Neural progenitor cell (in vitro differentiated cells): Measurements from ENCODE around the gene SLX1B. TPM values are rescaled to one million over a fixed set of nuclear protein-coding genes. Genes with fewer than 3 reads are reported as not detected.
"Not testable (repeated sequence)": the region's sequence is repeated elsewhere in the genome, so short reads cannot be mapped to it uniquely, and the experiment has no call there.

ENCODE experiments used
- DNase-seq: peaks from one replicate; pipeline ENCODE4 v3.0.0-alpha.2; 2016; ENCODE audit warnings: low spot score
- H2AFZ ChIP-seq: fragments of 200-600 bp; sonication (generic); replicated peaks from 2 replicates; pipeline ENCODE4 v1.6.1; 2016; ENCODE audit warnings: antibody characterized with exemption
- H3F3A ChIP-seq: fragments of 200-600 bp; sonication (generic); 2 replicates; pipeline ENCODE4 v1.6.1; 2016; ENCODE audit warnings: antibody characterized with exemption, low read depth
- H3K27ac ChIP-seq: fragments of 200-600 bp; sonication (generic); 2 replicates; pipeline ENCODE4 v1.5.1; 2016; ENCODE audit warnings: mild to moderate bottlenecking
- H3K27me3 ChIP-seq: fragments of 200-600 bp; sonication (generic); 2 replicates; pipeline ENCODE4 v1.6.1; 2016; ENCODE audit warnings: mild to moderate bottlenecking, moderate library complexity
- H3K36me3 ChIP-seq: fragments of 200-600 bp; sonication (generic); 2 replicates; pipeline ENCODE4 v1.5.1; 2016
- H3K4me1 ChIP-seq: fragments of 200-600 bp; sonication (generic); 2 replicates; pipeline ENCODE4 v1.6.1; 2016; ENCODE audit warnings: mixed run types
- H3K4me2 ChIP-seq: fragments of 200-600 bp; sonication (generic); 2 replicates; pipeline ENCODE4 v1.6.1; 2016
- H3K4me3 ChIP-seq: fragments of 200-600 bp; sonication (generic); 2 replicates; pipeline ENCODE4 v1.5.1; 2016
- H3K79me2 ChIP-seq: fragments of 200-600 bp; sonication (generic); 2 replicates; pipeline ENCODE4 v1.6.1; 2016; ENCODE audit warnings: low read depth
- H3K9ac ChIP-seq: fragments of 200-600 bp; sonication (generic); 2 replicates; pipeline ENCODE4 v1.6.1; 2016
- H3K9me3 ChIP-seq: fragments of 200-600 bp; sonication (generic); 2 replicates; pipeline ENCODE4 v1.5.1; 2016; ENCODE audit warnings: low read depth
- H4K20me1 ChIP-seq: fragments of 200-600 bp; sonication (generic); 2 replicates; pipeline ENCODE4 v1.6.1; 2016; ENCODE audit warnings: low read depth
- H3K27ac Mint-ChIP-seq: 3 replicates; pipeline ENCODE4 v1.8.0; 2021; ENCODE audit warnings: mixed read lengths
- H3K27me3 Mint-ChIP-seq: 2 replicates; pipeline ENCODE4 v1.8.0; 2022; ENCODE audit warnings: low read depth, mild to moderate bottlenecking, inconsistent platforms, moderate library complexity, mixed read lengths; ENCODE audit not compliant: insufficient read depth
- H3K36me3 Mint-ChIP-seq: 3 replicates; pipeline ENCODE4 v1.8.0; 2021; ENCODE audit warnings: mixed read lengths
- H3K4me1 Mint-ChIP-seq: 3 replicates; pipeline ENCODE4 v1.8.0; 2021; ENCODE audit warnings: mixed read lengths
- H3K4me3 Mint-ChIP-seq: 3 replicates; pipeline ENCODE4 v1.8.0; 2021; ENCODE audit warnings: mild to moderate bottlenecking, moderate library complexity, mixed read lengths
- H3K9me3 Mint-ChIP-seq: 3 replicates; pipeline ENCODE4 v1.8.0; 2020; ENCODE audit warnings: mixed read lengths
- total RNA-seq: library from RNA; depleted of rRNA; stranded (reverse); fragments of >200 nt; gene quantifications from 2 replicates; pipeline ENCODE4 v1.2.3, GENCODE V29; 2015; ENCODE audit warnings: low replicate concordance

SLX1B gene
- 3.9 and 37.1 TPM in 2 replicates for total RNA-seq

DNA sequence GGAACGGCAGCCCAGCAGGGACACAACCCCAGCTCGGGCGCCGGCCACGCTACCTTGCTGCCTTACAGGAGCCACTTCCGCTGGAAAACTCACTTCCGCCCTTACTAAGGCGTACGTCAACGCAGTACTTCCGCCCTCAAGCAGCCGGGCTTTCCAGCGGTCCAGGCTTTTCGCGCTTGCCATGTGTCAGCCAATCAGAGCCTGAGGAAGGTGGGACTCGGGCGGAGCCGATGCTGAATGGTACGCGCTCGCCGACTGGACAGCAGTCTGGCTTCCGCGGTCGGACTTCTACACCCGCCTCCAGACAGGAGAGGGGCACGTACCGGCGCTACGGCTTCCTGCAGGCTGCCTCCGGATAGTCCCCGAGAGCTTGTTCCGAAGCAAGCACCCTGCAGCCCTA lies at the start of gene SLX1B, which contains the start of gene BOLA2:
SLX1B (plus strand) TSS at position 265 of the 400 bp plus-strand sequence.
BOLA2 (minus strand) TSS at position 83 of the 400 bp plus-strand sequence. CDS start 98 bp downstream, outside the sequence.
- H3K9me3 Mint-ChIP-seq, H3K4me3 Mint-ChIP-seq, H3K27ac ChIP-seq, H3K36me3 Mint-ChIP-seq, H3K4me1 Mint-ChIP-seq, DNase-seq, H3K27me3 Mint-ChIP-seq, H3K4me1 ChIP-seq, H3K36me3 ChIP-seq, H3K4me2 ChIP-seq, H3K9me3 ChIP-seq, H3K27me3 ChIP-seq, H3K4me3 ChIP-seq, H4K20me1 ChIP-seq, H3K9ac ChIP-seq, H3F3A ChIP-seq, H2AFZ ChIP-seq, H3K79me2 ChIP-seq, H3K27ac Mint-ChIP-seq: not testable (repeated sequence)

DNA sequence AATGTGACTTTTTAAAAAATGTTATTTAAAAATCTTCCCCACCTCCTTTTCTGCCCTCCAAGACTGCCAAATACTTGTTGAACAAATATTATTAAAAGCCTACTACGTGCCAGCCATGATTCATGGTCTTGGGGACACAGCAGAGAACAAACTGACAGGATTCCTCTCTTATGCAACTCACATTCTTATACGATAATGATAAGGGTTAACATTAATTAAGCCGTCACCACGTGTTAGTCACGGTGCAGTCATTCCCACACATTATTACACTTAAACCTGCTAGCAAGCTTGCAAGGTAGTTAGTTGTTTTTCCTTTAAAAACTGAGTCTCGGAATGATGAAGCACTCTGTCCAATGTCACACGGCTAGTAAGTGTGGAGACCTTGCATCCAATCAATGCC lies 49.1 kb upstream of the SLX1B start:
- not testable (repeated sequence) for H3K27me3 ChIP-seq, H3K36me3 ChIP-seq, H3K27ac Mint-ChIP-seq, H3K4me3 Mint-ChIP-seq, H3K9me3 ChIP-seq, H3K9ac ChIP-seq, H3K9me3 Mint-ChIP-seq, H3K4me1 ChIP-seq, H3K4me3 ChIP-seq, H3K36me3 Mint-ChIP-seq, H3F3A ChIP-seq, H3K27ac ChIP-seq, H4K20me1 ChIP-seq, DNase-seq, H3K27me3 Mint-ChIP-seq, H3K4me1 Mint-ChIP-seq, H2AFZ ChIP-seq, H3K4me2 ChIP-seq, H3K79me2 ChIP-seq

DNA sequence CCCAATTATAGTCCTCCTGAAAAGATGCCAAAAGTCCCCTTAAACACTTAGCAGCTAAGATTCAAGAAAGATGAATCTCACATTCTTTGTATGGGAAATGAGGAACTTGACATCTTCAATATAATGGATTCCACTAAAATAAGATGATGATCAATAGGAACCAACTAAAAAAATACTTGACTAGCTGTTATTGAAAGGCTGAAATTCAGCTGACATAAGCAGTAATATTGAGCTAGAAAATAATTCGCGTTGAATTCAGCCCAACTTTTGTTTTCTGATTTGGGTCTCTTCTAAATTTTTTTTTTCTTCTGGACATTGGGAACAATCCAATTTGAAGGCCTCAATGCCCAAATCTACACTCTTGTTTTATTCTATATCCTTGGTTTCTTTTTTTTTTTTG lies 30.7 kb upstream of the SLX1B start:
- H3K27ac Mint-ChIP-seq, H3K27me3 Mint-ChIP-seq, H3K79me2 ChIP-seq, H3K4me1 Mint-ChIP-seq, H4K20me1 ChIP-seq, H3K4me3 Mint-ChIP-seq, H3K9me3 ChIP-seq, H3F3A ChIP-seq, H3K36me3 Mint-ChIP-seq, H3K4me3 ChIP-seq, H3K4me1 ChIP-seq, H2AFZ ChIP-seq, H3K36me3 ChIP-seq, H3K4me2 ChIP-seq, DNase-seq, H3K27ac ChIP-seq, H3K27me3 ChIP-seq, H3K9ac ChIP-seq, H3K9me3 Mint-ChIP-seq: not testable (repeated sequence)

DNA sequence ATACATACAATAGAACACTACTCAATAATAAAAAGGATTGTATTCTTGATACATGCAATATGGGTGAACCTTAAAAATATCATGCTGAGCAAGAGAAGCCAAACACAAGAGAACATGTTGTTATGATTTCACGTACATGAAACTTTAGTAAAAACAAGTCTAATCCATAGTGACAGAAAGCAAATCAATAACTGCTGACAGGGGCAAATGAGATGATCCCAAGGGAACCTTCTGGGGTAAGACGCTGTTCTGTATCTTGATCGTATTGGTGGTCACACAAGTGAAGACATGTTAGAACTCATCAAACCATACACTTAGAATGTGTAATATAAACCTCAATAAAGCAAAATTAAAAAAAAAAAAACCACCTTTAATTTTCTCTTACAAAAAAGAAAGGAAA lies 28.9 kb upstream of the SLX1B start:
- not testable (repeated sequence) for H3K4me3 Mint-ChIP-seq, H4K20me1 ChIP-seq, H3K4me1 ChIP-seq, H3F3A ChIP-seq, H3K4me2 ChIP-seq, H3K4me1 Mint-ChIP-seq, H3K27me3 Mint-ChIP-seq, H3K27ac ChIP-seq, H3K4me3 ChIP-seq, H3K79me2 ChIP-seq, H3K36me3 ChIP-seq, H3K27me3 ChIP-seq, DNase-seq, H3K27ac Mint-ChIP-seq, H3K9ac ChIP-seq, H2AFZ ChIP-seq, H3K9me3 Mint-ChIP-seq, H3K36me3 Mint-ChIP-seq, H3K9me3 ChIP-seq

DNA sequence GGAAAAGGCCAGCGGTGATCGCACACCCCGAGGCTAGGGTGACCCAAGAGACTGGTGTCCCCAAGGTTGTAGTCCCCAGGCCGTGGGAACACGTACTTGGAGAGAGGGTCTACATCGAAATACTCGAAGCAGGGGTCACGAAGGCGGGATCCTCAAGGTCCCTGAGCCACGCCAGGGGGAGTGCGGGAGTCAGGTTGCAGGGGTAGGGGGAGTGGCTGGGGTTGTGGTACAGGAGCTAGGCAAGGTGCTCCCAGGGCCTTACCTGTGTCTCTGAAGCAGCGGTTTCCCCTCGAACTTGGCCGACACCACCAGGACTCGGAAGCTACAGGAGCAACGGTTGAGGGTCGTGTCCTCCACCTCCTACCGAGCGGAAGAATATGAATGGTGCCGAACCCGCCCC lies 579 bp upstream of the SLX1B start:
- not testable (repeated sequence) for H3K4me3 Mint-ChIP-seq, H3K79me2 ChIP-seq, H3K27ac ChIP-seq, H3K9me3 ChIP-seq, DNase-seq, H3K4me3 ChIP-seq, H3F3A ChIP-seq, H4K20me1 ChIP-seq, H3K36me3 ChIP-seq, H3K27me3 ChIP-seq, H2AFZ ChIP-seq, H3K9ac ChIP-seq, H3K4me1 ChIP-seq, H3K9me3 Mint-ChIP-seq, H3K27ac Mint-ChIP-seq, H3K4me2 ChIP-seq, H3K27me3 Mint-ChIP-seq, H3K4me1 Mint-ChIP-seq, H3K36me3 Mint-ChIP-seq

DNA sequence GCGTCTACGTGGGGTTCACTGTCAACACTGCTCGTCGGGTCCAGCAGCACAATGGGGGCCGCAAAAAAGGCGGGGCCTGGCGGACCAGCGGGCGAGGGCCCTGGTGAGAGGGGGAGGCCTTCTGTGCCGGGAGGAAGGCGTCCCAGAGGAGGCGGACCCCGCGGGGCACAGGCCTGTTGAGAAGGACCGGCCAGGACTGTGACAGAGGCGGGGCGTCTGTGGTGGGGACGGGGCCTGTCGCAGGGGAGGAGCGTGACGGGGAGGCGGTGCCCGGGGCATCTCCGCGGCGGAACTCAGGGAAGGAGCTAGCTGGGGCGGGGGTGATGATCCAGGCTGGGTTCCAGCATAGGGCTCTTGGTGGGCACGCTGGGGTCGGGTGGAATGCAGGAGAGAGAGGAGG lies 495 bp downstream of the SLX1B start:
- not testable (repeated sequence) for H4K20me1 ChIP-seq, H3K27ac Mint-ChIP-seq, DNase-seq, H2AFZ ChIP-seq, H3K4me1 Mint-ChIP-seq, H3K27me3 ChIP-seq, H3K36me3 Mint-ChIP-seq, H3K9me3 Mint-ChIP-seq, H3K9ac ChIP-seq, H3K4me3 ChIP-seq, H3F3A ChIP-seq, H3K79me2 ChIP-seq, H3K36me3 ChIP-seq, H3K4me3 Mint-ChIP-seq, H3K27ac ChIP-seq, H3K9me3 ChIP-seq, H3K27me3 Mint-ChIP-seq, H3K4me2 ChIP-seq, H3K4me1 ChIP-seq

DNA sequence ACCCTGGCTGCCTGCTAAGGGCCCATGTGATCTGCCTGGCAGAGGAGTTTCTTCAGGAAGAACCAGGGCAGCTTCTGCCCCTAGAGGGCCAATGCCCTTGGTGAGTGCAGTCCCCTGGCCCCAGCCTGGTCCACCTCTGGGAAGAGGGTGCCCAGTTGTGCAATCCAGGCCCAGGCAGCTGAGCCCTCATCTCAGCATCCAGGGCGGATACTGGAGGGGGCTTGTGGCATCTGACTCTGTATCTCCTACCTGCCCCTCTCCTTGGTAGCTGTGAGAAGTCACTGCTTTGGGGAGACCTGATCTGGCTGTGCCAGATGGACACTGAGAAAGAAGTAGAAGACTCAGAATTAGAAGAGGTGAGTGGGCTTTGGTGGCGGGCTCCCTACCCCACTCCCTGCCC lies 3.3 kb downstream of the SLX1B start:
- not testable (repeated sequence) for H3K4me1 Mint-ChIP-seq, H3K27me3 ChIP-seq, H3K36me3 Mint-ChIP-seq, H3K27ac ChIP-seq, H3K9me3 ChIP-seq, H2AFZ ChIP-seq, H3K9me3 Mint-ChIP-seq, H3K4me2 ChIP-seq, H3F3A ChIP-seq, DNase-seq, H4K20me1 ChIP-seq, H3K27ac Mint-ChIP-seq, H3K9ac ChIP-seq, H3K4me1 ChIP-seq, H3K4me3 ChIP-seq, H3K36me3 ChIP-seq, H3K79me2 ChIP-seq, H3K4me3 Mint-ChIP-seq, H3K27me3 Mint-ChIP-seq

DNA sequence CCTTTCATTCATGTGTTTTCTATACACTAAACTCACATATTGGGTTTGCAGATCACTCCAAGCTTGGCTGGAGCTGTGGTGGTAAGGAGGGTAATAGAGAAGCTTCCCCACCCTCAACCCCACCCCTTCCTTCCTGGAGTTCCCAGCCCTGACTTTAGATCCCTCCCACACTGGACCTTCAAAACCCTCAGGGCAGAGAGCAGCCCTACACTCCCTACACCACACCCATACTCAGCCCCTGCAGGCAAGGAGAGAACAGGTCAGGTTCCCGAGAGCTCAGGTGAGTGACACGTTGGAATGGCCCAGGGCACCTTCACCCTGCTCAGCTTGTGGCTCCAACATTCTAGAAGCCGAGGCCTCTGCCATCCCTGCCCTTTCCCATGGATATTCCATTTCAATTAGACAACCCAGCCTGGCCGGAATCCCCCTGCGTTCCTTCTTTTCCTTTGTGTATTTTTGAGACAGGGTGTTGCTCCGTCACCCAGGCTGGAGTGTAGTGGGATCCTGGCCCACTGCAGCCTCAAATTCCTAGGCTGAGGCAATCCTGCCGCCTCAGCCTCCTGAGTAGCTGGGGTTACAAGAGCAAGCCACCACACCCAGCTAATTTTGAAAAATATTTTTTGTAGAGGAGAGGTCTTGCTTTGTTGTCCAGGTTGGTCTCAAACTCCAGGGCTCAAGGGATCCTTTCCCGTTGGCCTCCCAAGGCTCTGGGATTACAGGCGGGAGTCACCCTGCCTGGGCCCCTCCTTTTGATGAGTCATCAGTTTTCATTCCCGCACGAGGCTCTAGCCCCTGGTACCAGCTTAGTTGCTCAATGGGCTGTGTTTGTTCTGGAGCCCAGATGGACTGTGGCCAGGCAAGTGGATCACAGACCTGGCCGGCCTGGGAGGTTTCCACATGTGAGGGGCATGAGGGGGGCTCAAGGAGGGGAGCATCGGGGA lies 5.6 kb downstream of the SLX1B start, which contains the start of gene SULT1A4:
SULT1A4 (plus strand) TSS at position 208 of the 941 bp plus-strand sequence. CDS start 1,473 bp downstream, outside the sequence.
- not testable (repeated sequence) for H3K36me3 ChIP-seq, H3K9me3 Mint-ChIP-seq, H3K27me3 Mint-ChIP-seq, H3F3A ChIP-seq, H3K4me2 ChIP-seq, H3K4me1 Mint-ChIP-seq, H3K36me3 Mint-ChIP-seq, H3K9me3 ChIP-seq, H3K4me3 ChIP-seq, H3K27me3 ChIP-seq, H3K4me3 Mint-ChIP-seq, H2AFZ ChIP-seq, H3K79me2 ChIP-seq, DNase-seq, H3K4me1 ChIP-seq, H4K20me1 ChIP-seq, H3K27ac Mint-ChIP-seq, H3K9ac ChIP-seq, H3K27ac ChIP-seq
